IPS DF 6.9 (cell line): ENCODE measurements around the gene TIMM21.

Source experiments
- DNase-seq: peaks from one replicate; pipeline ENCODE4 v3.0.0-alpha.2; 2013; ENCODE audit warnings: low read depth, low spot score
- H3K27ac ChIP-seq: one replicate; pipeline ENCODE4 v1.5.1; 2013; ENCODE audit warnings: low read length, control low read depth
- H3K27me3 ChIP-seq: 2 replicates; pipeline ENCODE4 v1.6.1; 2013; ENCODE audit warnings: mild to moderate bottlenecking, low read length; ENCODE audit not compliant: control insufficient read depth, insufficient read depth
- H3K36me3 ChIP-seq: 2 replicates; pipeline ENCODE4 v1.6.1; 2013; ENCODE audit warnings: low read length; ENCODE audit not compliant: control insufficient read depth, insufficient read depth
- H3K4me1 ChIP-seq: 2 replicates; pipeline ENCODE4 v1.6.1; 2013; ENCODE audit warnings: low read length; ENCODE audit not compliant: control insufficient read depth, insufficient read depth
- H3K4me3 ChIP-seq: 2 replicates; pipeline ENCODE4 v1.5.1; 2013; ENCODE audit warnings: mild to moderate bottlenecking, low read length
- H3K9me3 ChIP-seq: 2 replicates; pipeline ENCODE4 v1.6.1; 2013; ENCODE audit warnings: low read length, inconsistent platforms; ENCODE audit not compliant: control insufficient read depth, insufficient read depth
- WGBS: extraction: QIAGEN DNeasy Blood & Tissue Kit; methylation state at CpG from one replicate; pipeline ENCODE4 v1.1.7; 2013; ENCODE audit warnings: mixed read lengths, missing lambda C conversion rate; ENCODE audit not compliant: insufficient read length, insufficient coverage; 5-methylcytosine and 5-hydroxymethylcytosine counted together

TIMM21 gene, protein sequence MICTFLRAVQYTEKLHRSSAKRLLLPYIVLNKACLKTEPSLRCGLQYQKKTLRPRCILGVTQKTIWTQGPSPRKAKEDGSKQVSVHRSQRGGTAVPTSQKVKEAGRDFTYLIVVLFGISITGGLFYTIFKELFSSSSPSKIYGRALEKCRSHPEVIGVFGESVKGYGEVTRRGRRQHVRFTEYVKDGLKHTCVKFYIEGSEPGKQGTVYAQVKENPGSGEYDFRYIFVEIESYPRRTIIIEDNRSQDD

DNA sequence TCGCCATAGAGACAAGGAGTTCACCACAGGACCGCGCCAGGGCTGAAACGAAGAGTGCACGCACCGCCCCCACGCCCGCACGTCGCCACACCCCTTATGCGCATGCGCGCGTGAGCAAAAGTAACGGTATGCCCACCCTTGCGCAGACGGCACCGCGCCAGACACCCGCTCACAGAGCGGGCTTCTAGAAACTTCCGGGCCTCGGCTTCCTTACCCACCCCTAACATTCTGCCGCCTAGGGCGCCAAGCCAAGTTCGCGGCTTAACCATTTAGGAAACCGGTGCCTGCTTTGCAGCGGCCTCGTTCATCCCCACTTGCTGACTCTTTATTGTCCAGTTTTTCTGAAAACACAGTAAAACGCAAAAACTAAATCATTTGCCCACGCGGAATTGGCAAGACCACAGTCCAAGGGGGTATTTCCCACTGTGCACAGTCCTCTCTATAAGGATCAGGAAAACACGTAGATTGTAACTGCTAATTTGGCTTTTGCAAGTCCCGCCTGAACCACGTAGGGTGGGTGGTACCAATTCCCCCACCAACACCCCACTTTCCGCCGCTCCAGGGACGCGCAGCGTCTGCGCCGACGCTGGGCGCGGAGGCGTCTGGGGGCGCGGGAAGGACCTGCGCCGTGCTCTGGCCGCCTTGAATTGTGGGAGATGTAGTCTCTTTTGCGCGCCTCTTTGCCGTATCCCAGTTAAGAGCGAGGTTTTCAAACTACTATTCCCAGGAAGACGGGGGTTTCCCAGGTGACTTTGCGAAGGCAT is at the start of gene TIMM21, which contains the start of gene FBXO15:
Gene TIMM21, plus strand, starts transcription at position 745 of the 764 bp plus-strand sequence. CDS start 286 bp downstream, outside the sequence.
Gene FBXO15, minus strand, starts transcription at position 56 of the 764 bp plus-strand sequence. Its CDS starts 49 bp downstream, at position 7.
- 0 out of 2 replicates have a peak, but pooled peaks cover 2% of the 10 kb centered on the region for H3K4me1 ChIP-seq
- no peaks in the 10 kb centered on the region for H3K36me3 ChIP-seq
- no CpG with 5 or more reads among the region's 58 CpGs for WGBS
- no peak within 1 kb of the TSS for H3K27ac ChIP-seq
- peak; percentile 89 for DNase-seq
- H3K9me3 ChIP-seq, result no peaks in the 10 kb centered on the region
- H3K4me3 ChIP-seq, result peak within 1 kb of the TSS; percentile 94
- H3K27me3 ChIP-seq, result no peaks in the 10 kb centered on the region

DNA sequence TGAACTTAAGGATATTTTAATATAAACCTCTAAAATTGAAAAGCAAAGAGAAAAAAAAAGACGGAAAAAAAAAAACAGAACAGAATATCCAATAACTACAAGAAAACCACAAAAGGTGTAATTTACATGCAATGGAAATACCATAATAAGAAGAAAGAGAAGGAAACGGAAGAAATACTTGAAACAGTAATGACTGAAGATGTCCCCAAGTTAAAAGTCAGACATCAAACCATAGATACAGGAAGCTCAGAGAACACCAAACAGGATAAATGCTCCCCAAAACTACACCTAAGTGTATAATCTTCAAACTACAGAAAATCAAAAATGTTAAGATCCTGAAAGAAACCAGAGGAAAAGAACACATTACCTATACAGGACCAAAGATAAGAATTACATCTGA is 39.9 kb upstream of the TIMM21 start:
- Histone ChIP-seq H3K27ac (no peak overlapping the region), H3K36me3 (no peaks in the 10 kb centered on the region), H3K9me3 (no peaks in the 10 kb centered on the region), H3K27me3 (no peaks in the 10 kb centered on the region), H3K4me3 (no peak overlapping the region), H3K4me1 (no peaks in the 10 kb centered on the region)
- WGBS, result no CpG with 5 or more reads among the region's 2 CpGs
- no peak for DNase-seq

DNA sequence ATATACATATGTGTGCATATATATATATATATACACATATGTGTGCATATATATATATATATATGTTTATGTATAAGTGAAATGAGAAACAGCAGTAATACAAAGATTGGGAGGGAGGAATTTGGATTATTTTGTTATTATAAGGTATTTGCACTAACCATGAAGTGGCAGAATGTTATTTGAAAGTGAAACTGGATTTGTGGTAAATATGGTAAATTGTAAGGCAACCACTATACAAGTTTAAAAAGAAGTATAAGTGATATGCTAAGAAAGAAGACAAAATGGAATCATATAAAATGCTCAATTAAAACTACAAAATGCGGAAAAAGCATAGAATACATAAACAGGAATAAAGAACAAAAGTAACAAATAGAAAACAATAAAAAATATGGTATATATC is 38.2 kb upstream of the TIMM21 start:
- Histone ChIP-seq H3K9me3 (no peaks in the 10 kb centered on the region), H3K27ac (no peak overlapping the region), H3K36me3 (no peaks in the 10 kb centered on the region), H3K4me3 (no peak overlapping the region), H3K4me1 (no peaks in the 10 kb centered on the region; the same call in 1 of the 2 replicates), H3K27me3 (no peaks in the 10 kb centered on the region)
- no peak for DNase-seq
- no CpG with 5 or more reads among the region's 1 CpG for WGBS

DNA sequence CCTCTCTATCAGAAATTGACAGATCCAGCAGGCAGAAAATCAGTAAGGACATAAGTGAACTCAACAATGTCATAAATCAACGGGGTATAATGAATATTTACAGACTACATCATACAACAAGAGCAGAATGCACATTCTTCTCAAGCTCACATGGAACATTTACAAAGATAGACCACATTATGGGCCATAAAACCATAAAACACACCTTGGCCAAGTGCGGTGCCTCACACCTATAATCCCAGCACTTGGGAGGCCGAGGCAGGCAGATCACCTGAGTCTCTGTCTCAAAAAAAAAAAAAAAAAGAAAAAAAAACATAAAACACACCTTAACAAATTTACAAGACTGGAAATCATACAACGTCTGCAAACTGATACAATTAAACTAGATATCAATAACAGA is 37.3 kb upstream of the TIMM21 start:
- Histone ChIP-seq H3K4me1 (no peaks in the 10 kb centered on the region; the same call in 1 of the 2 replicates), H3K27ac (no peak overlapping the region), H3K36me3 (no peaks in the 10 kb centered on the region), H3K27me3 (no peaks in the 10 kb centered on the region), H3K4me3 (no peak overlapping the region), H3K9me3 (no peaks in the 10 kb centered on the region)
- no peak for DNase-seq
- no CpG with 5 or more reads among the region's 4 CpGs for WGBS

DNA sequence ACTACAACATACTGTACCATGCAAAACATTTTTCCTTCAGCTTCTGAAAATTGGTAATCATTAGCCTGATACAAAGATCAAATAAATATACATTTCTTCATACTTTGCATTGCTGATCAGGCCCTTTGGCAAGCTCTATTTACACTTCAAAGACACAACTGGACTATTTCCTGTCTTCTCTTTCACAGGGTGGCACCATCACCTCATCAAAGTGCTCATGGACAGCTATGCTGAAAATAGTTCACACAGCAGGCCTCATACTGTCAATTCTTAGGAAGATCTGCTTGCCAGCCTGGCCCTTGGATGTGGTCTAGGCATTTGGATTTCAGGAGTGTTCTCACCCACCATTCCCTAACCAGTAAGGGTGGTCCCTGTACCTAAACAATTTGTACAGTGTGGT is 34.6 kb upstream of the TIMM21 start:
- no peaks in the 10 kb centered on the region for H3K27me3 ChIP-seq
- no peak overlapping the region for H3K27ac ChIP-seq
- H3K36me3 ChIP-seq, result no peaks in the 10 kb centered on the region
- no peaks in the 10 kb centered on the region for H3K9me3 ChIP-seq
- no peak for DNase-seq
- no peak overlapping the region for H3K4me3 ChIP-seq
- peaks cover 2% of the 10 kb centered on the region; the same call in 1 of the 2 replicates for H3K4me1 ChIP-seq

DNA sequence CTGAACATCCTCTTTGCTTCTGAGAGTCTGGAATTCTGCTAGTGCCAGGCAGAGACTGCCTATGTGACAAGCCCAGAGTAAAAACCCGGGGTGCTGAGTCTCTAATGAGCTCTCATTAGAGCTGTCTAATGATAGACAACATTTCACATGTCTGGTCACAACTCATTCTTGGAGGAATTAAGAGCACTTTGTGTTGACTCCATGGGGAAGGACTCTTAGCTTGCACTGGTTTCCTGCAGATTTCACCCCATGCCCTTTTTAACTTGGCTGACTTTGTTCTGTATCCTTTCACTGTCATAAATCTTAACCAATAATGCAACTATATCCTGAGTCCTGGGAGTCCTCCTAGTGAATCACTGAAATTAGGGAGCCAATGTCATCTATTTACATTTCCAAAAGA is 34.2 kb upstream of the TIMM21 start:
- H3K4me3 ChIP-seq, result no peak overlapping the region
- peaks cover 2% of the 10 kb centered on the region; the same call in 1 of the 2 replicates for H3K4me1 ChIP-seq
- WGBS, result no CpG with 5 or more reads among the region's 1 CpG
- no peaks in the 10 kb centered on the region for H3K9me3 ChIP-seq
- no peaks in the 10 kb centered on the region for H3K27me3 ChIP-seq
- no peaks in the 10 kb centered on the region for H3K36me3 ChIP-seq
- no peak for DNase-seq
- no peak overlapping the region for H3K27ac ChIP-seq

DNA sequence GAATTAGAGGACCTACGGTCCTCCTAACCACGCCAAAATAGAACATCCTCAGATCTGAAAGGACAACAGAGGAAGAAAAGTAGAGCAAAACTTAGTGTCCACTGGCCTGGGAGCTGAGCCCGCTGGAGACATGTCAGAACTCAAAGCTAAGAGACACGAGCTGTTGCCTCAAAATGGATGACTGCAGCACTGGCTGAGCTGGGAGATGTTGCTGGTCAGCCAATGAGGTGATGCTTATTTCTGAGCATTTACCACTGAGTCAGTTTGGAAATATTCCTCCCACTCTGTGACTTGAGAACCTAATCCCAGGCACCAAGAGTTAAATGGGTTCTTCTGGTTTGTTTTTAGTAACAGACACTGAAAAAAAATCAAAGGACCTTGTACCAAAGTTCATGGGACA is 33.3 kb upstream of the TIMM21 start:
- H3K27me3 ChIP-seq, result no peaks in the 10 kb centered on the region
- H3K4me3 ChIP-seq, result no peak overlapping the region
- peaks cover 2% of the 10 kb centered on the region; the same call in 1 of the 2 replicates for H3K4me1 ChIP-seq
- no CpG with 5 or more reads among the region's 4 CpGs for WGBS
- H3K9me3 ChIP-seq, result no peaks in the 10 kb centered on the region
- DNase-seq, result no peak
- no peaks in the 10 kb centered on the region for H3K36me3 ChIP-seq
- no peak overlapping the region for H3K27ac ChIP-seq

DNA sequence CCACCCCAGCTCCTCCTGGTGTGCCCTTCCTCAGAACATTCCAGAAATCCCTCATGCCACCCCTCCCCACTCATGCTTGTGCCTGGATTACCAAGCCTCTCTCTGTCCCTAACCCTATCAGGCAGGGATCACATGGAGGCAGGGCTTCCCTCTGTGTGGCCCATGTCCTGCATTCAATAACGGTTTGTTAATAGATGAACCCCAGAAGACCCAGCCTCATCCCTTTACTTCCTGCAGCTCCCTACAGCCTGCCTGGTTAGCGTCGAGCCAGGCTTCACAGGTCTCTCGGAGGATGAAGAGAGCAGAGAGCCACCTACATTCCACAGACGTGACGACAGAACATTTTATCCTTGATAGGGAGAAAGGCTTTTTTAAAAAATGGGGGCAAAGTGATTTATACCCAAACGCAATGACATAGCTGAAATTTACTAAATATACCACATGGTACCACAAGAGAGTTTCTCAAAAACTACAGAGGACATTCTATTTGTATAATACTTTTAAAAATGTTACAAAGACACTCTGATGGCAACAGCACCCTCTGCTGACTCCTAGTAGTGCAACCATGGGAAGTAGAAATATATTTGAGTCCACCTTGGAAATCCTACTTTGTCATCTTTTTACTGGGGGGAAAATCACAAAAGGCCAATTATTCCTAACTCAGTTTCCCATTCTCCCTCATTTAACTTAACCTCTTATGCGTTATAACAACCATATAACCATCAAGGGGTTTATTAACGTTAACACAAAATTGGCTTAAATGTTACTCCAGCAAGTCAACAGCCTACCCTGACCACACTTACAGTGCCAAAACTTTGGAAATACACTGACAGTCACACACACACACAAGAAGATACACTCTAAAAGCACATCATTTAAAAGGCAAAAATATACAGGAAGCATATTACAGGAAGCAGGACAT is 31.4 kb upstream of the TIMM21 start:
- H3K4me1 ChIP-seq, result peaks cover 2% of the 10 kb centered on the region; the same call in 1 of the 2 replicates
- peak; percentile 37 for DNase-seq
- H3K27ac ChIP-seq, result no peak overlapping the region
- no peaks in the 10 kb centered on the region for H3K9me3 ChIP-seq
- no peaks in the 10 kb centered on the region for H3K27me3 ChIP-seq
- no peak overlapping the region for H3K4me3 ChIP-seq
- H3K36me3 ChIP-seq, result no peaks in the 10 kb centered on the region
- WGBS, result no CpG with 5 or more reads among the region's 9 CpGs

DNA sequence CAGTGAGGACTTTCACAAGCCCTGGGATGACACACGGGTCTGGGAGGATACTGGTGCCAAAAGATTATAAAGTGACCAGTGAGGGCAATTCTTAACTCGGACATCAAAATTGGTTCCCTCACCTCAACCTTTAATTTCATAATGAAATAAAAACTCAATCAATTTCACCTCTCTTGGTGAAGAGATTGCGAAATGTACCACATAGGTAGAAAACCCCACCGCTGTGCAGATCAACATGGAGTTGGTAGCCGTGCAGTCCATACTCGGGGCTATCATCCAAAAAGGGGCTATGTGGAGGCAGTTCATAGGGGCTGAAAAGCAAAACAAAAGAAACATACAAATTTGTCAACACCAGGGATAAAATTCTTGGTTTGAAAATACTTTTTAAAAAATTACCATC is 25.1 kb upstream of the TIMM21 start:
- Histone ChIP-seq H3K4me3 (no peak overlapping the region), H3K36me3 (no peaks in the 10 kb centered on the region), H3K9me3 (no peaks in the 10 kb centered on the region), H3K27me3 (no peaks in the 10 kb centered on the region), H3K4me1 (peaks cover 2% of the 10 kb centered on the region; the same call in 1 of the 2 replicates), H3K27ac (no peak overlapping the region)
- no peak for DNase-seq
- no CpG with 5 or more reads among the region's 6 CpGs for whole genome bisulfite sequencing

DNA sequence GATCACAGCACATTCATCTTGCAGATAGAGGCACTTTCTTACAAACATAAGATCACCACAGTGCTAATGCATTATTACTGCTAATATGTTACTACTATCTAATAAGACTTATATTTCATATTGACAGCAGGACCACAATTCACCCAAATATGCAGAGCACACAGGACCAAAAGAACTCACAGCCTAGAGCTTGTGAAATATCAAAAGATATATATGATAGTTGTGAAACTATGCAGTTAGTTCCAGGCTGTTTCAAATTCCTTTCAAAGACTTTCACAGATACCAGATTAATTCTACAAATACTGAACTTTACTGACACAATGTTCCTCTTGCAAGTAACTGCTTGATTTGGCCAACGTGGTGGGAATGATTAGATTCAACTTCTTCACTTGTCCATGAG is 23.7 kb upstream of the TIMM21 start:
- no peak overlapping the region for H3K27ac ChIP-seq
- H3K9me3 ChIP-seq, result no peaks in the 10 kb centered on the region
- no CpG with 5 or more reads among the region's 1 CpG for WGBS
- H3K4me3 ChIP-seq, result no peak overlapping the region
- H3K27me3 ChIP-seq, result no peaks in the 10 kb centered on the region
- H3K36me3 ChIP-seq, result no peaks in the 10 kb centered on the region
- no peak for DNase-seq
- H3K4me1 ChIP-seq, result peaks cover 2% of the 10 kb centered on the region; the same call in 1 of the 2 replicates
